ENCODE measurements around the gene IFRD1.
A peak's percentile ranks its signal among the peaks of the same experiment; 100 is the strongest.

IFRD1 gene

DNA sequence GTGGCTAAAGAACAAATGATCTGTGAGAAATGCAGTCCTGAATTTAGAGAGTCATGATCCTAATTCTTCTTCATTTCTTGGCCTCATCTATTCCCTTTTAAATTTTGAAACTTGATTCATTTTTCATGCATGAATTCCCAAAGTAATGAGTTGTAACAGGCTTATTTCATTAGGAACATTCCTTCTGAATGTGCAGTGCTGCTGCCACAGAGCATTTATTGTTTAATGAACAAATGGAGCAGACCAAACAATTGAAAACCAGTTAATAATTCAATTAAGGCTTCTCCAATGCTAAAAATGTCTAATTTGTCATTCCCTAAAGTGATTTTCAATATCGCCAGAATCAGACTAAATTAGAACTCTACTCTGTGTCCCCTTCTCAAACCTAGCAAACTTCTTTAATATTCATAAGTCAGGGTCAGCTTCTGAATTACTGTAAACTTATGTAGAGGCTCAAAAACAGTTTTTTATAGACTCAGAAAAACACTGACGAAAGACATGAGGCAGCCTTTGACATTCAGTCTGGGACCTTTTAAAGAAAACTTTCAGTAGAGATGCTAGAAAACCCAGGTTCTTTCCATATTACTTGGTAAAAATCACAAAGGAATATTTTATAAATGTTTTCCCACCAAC, 45.0 kb downstream of the IFRD1 start:
- TF ChIP-seq, protein P1, sequence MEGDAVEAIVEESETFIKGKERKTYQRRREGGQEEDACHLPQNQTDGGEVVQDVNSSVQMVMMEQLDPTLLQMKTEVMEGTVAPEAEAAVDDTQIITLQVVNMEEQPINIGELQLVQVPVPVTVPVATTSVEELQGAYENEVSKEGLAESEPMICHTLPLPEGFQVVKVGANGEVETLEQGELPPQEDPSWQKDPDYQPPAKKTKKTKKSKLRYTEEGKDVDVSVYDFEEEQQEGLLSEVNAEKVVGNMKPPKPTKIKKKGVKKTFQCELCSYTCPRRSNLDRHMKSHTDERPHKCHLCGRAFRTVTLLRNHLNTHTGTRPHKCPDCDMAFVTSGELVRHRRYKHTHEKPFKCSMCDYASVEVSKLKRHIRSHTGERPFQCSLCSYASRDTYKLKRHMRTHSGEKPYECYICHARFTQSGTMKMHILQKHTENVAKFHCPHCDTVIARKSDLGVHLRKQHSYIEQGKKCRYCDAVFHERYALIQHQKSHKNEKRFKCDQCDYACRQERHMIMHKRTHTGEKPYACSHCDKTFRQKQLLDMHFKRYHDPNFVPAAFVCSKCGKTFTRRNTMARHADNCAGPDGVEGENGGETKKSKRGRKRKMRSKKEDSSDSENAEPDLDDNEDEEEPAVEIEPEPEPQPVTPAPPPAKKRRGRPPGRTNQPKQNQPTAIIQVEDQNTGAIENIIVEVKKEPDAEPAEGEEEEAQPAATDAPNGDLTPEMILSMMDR (conservative IDR thresholded peaks at IDR 0.05): no peak
- no peak overlapping the region for H3K27ac ChIP-seq

DNA sequence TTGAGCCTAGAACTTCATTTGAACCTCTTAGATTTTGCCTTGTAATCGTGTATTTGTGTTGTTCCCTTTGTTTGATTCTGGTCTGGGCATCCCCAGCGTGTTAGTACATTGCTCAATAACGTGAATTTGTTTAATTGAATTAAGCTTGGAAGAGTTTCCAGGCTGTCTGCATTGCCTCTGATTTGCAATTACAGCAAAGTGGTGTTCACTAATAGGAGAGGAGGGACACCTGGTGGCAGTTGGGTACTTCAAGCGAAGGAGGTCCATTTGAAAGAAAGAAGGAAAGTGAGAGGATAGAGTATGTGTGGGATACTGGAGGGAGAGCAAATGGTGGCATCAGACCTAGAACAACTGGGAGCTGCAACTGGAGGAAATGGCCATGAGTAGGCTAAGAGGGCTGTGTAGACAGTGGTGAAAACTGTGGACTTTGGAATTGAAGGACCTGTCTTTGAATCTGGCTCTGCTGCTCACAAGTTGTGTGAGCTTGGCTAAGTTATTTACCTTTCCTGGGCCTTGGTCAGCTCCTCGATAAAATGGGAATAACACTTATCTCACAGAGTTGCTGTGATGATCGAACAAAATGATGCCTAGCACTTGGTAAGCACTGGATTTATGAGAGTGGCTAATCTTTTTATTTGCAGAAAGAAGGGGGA, 45.7 kb downstream of the IFRD1 start:
- no peak overlapping the region for H3K27ac ChIP-seq
- TF ChIP-seq, protein P1 (conservative IDR thresholded peaks at IDR 0.05): peak; percentile 88

DNA sequence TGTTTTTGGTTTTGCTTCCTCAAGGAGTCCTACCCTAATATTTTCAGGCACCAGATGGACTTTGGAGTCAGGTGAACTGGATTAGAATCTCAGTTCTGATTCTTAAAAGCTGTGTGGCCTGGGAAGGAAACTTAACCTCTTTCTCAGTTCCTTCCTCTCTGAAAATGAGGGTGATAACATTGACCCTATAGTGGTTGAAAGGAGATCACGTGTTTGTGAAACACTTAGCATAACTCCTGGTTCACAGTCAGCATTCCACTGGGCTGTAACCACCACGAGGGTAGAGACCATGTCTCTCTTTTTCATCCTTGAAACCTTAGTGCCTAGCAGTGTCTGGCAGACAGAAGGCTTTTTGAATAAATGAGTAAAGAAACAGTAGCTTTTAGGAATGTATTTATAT, 47.2 kb downstream of the IFRD1 start:
- TF ChIP-seq, protein P1 (conservative IDR thresholded peaks at IDR 0.05): no peak
- no peak overlapping the region for H3K27ac ChIP-seq

DNA sequence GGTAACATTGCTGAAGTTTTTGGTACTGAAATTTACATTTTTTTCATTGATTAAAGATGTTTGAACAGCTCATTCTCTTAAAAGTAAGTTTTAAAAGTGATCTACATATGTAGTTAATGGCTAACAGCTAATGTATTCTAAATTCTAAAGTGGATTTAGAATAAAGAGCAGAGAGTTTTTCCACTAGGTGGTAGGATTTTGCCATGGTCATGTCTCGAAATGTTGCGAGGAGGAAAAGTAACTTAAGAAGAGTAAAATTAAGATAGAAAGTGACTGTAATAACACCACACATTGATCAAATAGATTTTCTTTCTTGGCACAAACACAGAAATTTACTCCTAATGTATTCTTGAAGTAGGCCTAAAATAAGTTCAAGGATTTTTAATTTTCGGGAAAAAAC, 50.4 kb downstream of the IFRD1 start:
- no peak overlapping the region for H3K27ac ChIP-seq
- TF ChIP-seq, protein P1 (conservative IDR thresholded peaks at IDR 0.05): peak; percentile 73

DNA sequence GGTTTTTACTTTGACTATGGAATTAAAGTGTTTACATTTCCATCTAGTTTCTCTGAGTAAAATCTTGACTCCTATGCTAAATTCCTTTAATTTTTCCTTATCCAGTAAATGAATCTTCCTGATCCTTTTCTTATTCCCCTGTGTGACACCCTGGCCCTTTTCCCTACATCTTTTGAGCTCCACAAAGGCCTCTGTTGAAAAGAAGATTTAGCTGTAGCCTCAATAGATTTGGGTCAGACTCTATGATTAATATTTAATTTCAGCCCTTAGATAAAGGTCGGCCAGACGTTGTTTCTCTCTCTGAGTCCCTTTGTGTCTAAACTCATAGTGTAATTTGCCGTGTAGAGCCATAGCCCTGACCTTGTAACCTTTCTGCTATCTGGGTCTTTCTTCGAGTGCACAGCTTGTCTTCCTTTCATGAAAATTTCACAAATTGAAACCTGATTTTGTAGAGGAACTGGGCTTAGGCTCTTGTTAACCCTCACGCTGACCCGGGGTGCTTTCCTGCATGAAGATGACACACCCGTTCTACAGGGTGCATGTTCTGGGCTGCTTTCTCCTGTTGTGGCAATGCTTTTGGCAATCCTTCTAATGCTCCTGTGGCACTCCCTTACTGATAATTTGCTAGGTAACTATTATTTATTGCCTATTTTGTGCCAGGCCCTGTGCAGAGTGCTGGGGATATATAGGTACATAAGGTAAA, 51.7 kb downstream of the IFRD1 start:
- no peak overlapping the region for H3K27ac ChIP-seq

DNA sequence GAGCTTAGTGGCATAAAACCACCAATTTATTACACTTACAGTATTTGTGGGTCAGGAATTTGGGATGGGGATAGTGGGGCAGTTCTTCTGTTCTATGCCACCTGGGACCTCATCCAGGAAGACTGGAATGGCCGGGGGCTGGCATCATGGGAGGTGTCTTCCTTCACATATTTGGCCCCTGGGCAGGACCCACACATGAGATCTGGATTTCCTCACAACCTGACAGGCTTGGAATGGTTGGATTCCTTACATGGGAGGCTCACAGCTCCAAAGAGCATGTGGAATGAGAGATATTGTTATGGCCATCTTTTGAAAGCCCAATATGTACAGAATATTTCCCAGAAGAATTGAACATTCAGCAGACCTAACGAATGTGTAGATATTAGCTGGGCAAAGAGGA, 52.4 kb downstream of the IFRD1 start:
- TF ChIP-seq, protein P1 (conservative IDR thresholded peaks at IDR 0.05): no peak
- no peak overlapping the region for H3K27ac ChIP-seq

More for the DNA sequence above, 51.7 kb downstream of the IFRD1 start:
- TF ChIP-seq, protein P1 (conservative IDR thresholded peaks at IDR 0.05): no peak

DNA sequence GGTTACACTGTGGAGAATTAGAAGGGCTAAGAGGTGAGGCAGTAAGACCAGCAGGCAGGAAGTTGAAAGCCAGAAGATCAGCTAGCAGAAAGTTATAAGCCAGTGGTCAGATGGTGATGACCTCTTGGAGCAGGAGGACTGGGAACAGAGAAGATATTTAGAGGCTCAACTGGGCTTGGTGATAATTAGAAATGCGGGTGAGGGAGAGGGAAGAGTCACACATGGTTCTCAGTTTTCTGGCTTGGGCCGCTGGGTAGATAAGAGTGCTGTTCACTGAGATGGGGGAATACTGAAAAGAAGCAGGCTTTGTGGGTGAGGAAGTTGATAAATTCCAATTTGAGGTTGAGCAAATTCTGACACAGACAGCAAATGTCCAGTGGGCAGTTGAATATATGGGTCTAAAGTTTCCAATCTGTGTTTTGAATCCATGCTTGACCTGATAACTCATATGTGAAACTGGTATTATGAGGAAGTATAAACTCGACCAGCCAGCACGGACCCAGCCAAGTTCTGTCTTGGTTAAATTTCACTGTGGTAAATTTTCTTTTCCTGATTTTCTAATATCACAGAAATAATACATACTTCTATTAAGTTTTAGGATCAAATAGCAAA, 53.2 kb downstream of the IFRD1 start:
- no peak overlapping the region for H3K27ac ChIP-seq
- TF ChIP-seq, protein P1 (conservative IDR thresholded peaks at IDR 0.05): no peak

Measured in VCaP (cell line).